Skin epidermis (tissue), 12 donors: ENCODE data around the gene ACOT13.
"Not testable (repeated sequence)": the region's sequence is repeated elsewhere in the genome, so short reads cannot be mapped to it uniquely, and the experiment has no call there.

ENCODE experiments used
- H3K27ac ChIP-seq, 21 experiments: fragments of 200-600 bp; sonication (generic) in 11 of 21; one replicate each; pipeline ENCODE4 v1.5.0; 2020; ENCODE audit warnings: mild to moderate bottlenecking in 3 of 21, inconsistent platforms in 2 of 21, moderate library complexity in 2 of 21
- H3K4me3 ChIP-seq, 7 experiments: fragments of 200-600 bp; sonication (generic) in 2 of 7; one replicate each; pipeline ENCODE4 v1.5.0; 2020; ENCODE audit warnings: inconsistent platforms in 2 of 7, mild to moderate bottlenecking in 2 of 7, moderate library complexity in 1 of 7

ACOT13 gene

GRCh38 chr6:24659561-24659960, 7.3 kb upstream of the ACOT13 start:
- Histone ChIP-seq H3K27ac (peak overlapping the region in 4 of 21 experiments; percentile 11 to 50 (median 18)), H3K4me3 (no peak overlapping the region)

- H3K27ac ChIP-seq, result no peak overlapping the region
- H3K4me3 ChIP-seq, result no peak overlapping the region
Measured at GRCh38 chr6:24660105-24660504, 6.8 kb upstream of the ACOT13 start.

GRCh38 chr6:24661759-24662158, 5.1 kb upstream of the ACOT13 start:
- not testable (repeated sequence) for H3K27ac ChIP-seq, H3K4me3 ChIP-seq

- H3K27ac ChIP-seq, result no peak overlapping the region
- no peak overlapping the region for H3K4me3 ChIP-seq
Measured at GRCh38 chr6:24662236-24662635, 4.6 kb upstream of the ACOT13 start.

- Histone ChIP-seq H3K27ac (no peak overlapping the region), H3K4me3 (no peak overlapping the region)
Measured at GRCh38 chr6:24663189-24663588, 3.7 kb upstream of the ACOT13 start.

GRCh38 chr6:24664046-24664987, 2.6 kb upstream of the ACOT13 start:
- H3K4me3 ChIP-seq, result no peak overlapping the region

GRCh38 chr6:24666097-24666640, 708 bp upstream of the ACOT13 start:
- Histone ChIP-seq H3K27ac (peak overlapping the region; percentile 36 to 96 (median 89)), H3K4me3 (peak overlapping the region; percentile 74 to 97 (median 93))

More at GRCh38 chr6:24664046-24664987, 2.6 kb upstream of the ACOT13 start:
- H3K27ac ChIP-seq, result no peak overlapping the region

GRCh38 chr6:24667378-24667803, 514 bp downstream of the ACOT13 start:
- Histone ChIP-seq H3K4me3 (peak overlapping the region; percentile 74 to 97 (median 93)), H3K27ac (peak overlapping the region in 20 of 21 experiments; percentile 83 to 96 (median 90))

- Histone ChIP-seq H3K4me3 (peak overlapping the region in 2 of 7 experiments; percentile 74), H3K27ac (peak overlapping the region in 6 of 21 experiments; percentile 85 to 96 (median 91))
Measured at GRCh38 chr6:24668066-24668996, 1.5 kb downstream of the ACOT13 start.

GRCh38 chr6:24668997-24669361, 2.1 kb downstream of the ACOT13 start:
- Histone ChIP-seq H3K27ac (peak overlapping the region in 1 of 21 experiments; percentile 1), H3K4me3 (no peak overlapping the region)

- not testable (repeated sequence) for H3K4me3 ChIP-seq, H3K27ac ChIP-seq
Measured at GRCh38 chr6:24670492-24670891, 3.6 kb downstream of the ACOT13 start.

- not testable (repeated sequence) for H3K4me3 ChIP-seq, H3K27ac ChIP-seq
Measured at GRCh38 chr6:24671077-24671476, 4.2 kb downstream of the ACOT13 start.

- no peak overlapping the region for H3K27ac ChIP-seq
Measured at GRCh38 chr6:24672620-24673182, 5.8 kb downstream of the ACOT13 start.

GRCh38 chr6:24673625-24674024, 6.7 kb downstream of the ACOT13 start:
- H3K4me3 ChIP-seq, result no peak overlapping the region
- no peak overlapping the region for H3K27ac ChIP-seq

More at GRCh38 chr6:24672620-24673182, 5.8 kb downstream of the ACOT13 start:
- no peak overlapping the region for H3K4me3 ChIP-seq

GRCh38 chr6:24678792-24679352, 12.0 kb downstream of the ACOT13 start:
- not testable (repeated sequence) for H3K4me3 ChIP-seq, H3K27ac ChIP-seq

GRCh38 chr6:24680582-24680981, 13.7 kb downstream of the ACOT13 start:
- peak overlapping the region in 1 of 21 experiments; percentile 26 for H3K27ac ChIP-seq
- H3K4me3 ChIP-seq, result no peak overlapping the region

GRCh38 chr6:24683297-24684296, 16.7 kb downstream of the ACOT13 start:
- Histone ChIP-seq H3K4me3 (no peak overlapping the region), H3K27ac (no peak overlapping the region)

- Histone ChIP-seq H3K4me3 (no peak overlapping the region), H3K27ac (no peak overlapping the region)
Measured at GRCh38 chr6:24686408-24686807, 19.5 kb downstream of the ACOT13 start.
